Caco-2 (cell line): ENCODE data around the gene TP53I13. TPM values are rescaled to one million over a fixed set of nuclear protein-coding genes. Genes with fewer than 3 reads are reported as not detected.

Experiments used
- BruUV-seq: library from RNA; stranded (reverse); fragments of 400-500 nt; replicated peaks from 2 replicates; lab custom pipeline; 2021; lab: Mats Ljungman, UMichigan
- CTCF ChIA-PET: fragments of 300-600 bp; sonication (Branson Sonifier 250); formaldehyde crosslinking; loops from one replicate; lab custom pipeline; 2022; ENCODE audit warnings: antibody characterized with exemption; lab: Charles Lee
- POLR2A ChIA-PET: fragments of 300-600 bp; sonication (Branson Sonifier 250); formaldehyde crosslinking; loops from one replicate; lab custom pipeline; 2022; ENCODE audit warnings: antibody characterized with exemption; lab: Charles Lee
- DNase-seq, 2 experiments: peaks; one replicate each; pipeline versions ENCODE4 v3.0.0 to v3.0.0-alpha.2; 2020 to 2022
- H3K27me3 ChIP-seq: replicated peaks from 2 replicates; pipeline ENCODE4 v1.6.0; 2011; ENCODE audit warnings: low read length; ENCODE audit not compliant: control insufficient read depth, insufficient read depth
- H3K36me3 ChIP-seq: 2 replicates; pipeline ENCODE4 v1.5.1; 2011; ENCODE audit warnings: low read length; ENCODE audit not compliant: control insufficient read depth, insufficient read depth
- H3K4me1 ChIP-seq: fragments of 250-450 bp; sonication (Bioruptor Pico); 2 replicates; pipeline ENCODE4 v1.5.1; 2020; ENCODE audit warnings: mild to moderate bottlenecking
- H3K4me3 ChIP-seq: 2 replicates; pipeline ENCODE4 v1.5.1; 2011; ENCODE audit warnings: low read depth, mild to moderate bottlenecking, control low read depth, low read length
- H3K9me3 ChIP-seq: fragments of 250-450 bp; sonication (Bioruptor Pico); 2 replicates; pipeline ENCODE4 v1.5.1; 2020; ENCODE audit warnings: mild to moderate bottlenecking, moderate library complexity
- H3K27ac Mint-ChIP-seq: one replicate; pipeline ENCODE4 v1.8.0; 2022; ENCODE audit warnings: mixed read lengths; ENCODE audit not compliant: unreplicated experiment
- H3K27me3 Mint-ChIP-seq: one replicate; pipeline ENCODE4 v1.8.0; 2022; ENCODE audit warnings: mixed read lengths; ENCODE audit not compliant: insufficient read depth, unreplicated experiment
- H3K36me3 Mint-ChIP-seq: one replicate; pipeline ENCODE4 v1.8.0; 2022; ENCODE audit warnings: mild to moderate bottlenecking, mixed read lengths; ENCODE audit not compliant: insufficient read depth, unreplicated experiment
- H3K4me1 Mint-ChIP-seq: one replicate; pipeline ENCODE4 v1.8.0; 2022; ENCODE audit warnings: low read depth, mixed read lengths; ENCODE audit not compliant: unreplicated experiment
- H3K4me3 Mint-ChIP-seq: one replicate; pipeline ENCODE4 v1.8.0; 2022; ENCODE audit warnings: mild to moderate bottlenecking, moderate library complexity, mixed read lengths; ENCODE audit not compliant: unreplicated experiment
- H3K9me3 Mint-ChIP-seq: one replicate; pipeline ENCODE4 v1.8.0; 2022; ENCODE audit warnings: mixed read lengths; ENCODE audit not compliant: unreplicated experiment
- intact Hi-C: fragments of 100-400 bp; cut with micrococcal nuclease; formaldehyde crosslinking; loops from one replicate; pipeline ENCODE4 v1.10.0; 2022; ENCODE audit not compliant: unreplicated experiment
- total RNA-seq: library from RNA; stranded (reverse); gene quantifications from 2 replicates; pipeline ENCODE4 v1.2.3, GENCODE V29; 2022
- TF ChIP-seq, protein P1 (sequence below), 2 experiments: fragments of 200-600 bp in 1 of 2; IDR thresholded peaks; 1 replicate in 1 of 2; 2 replicates in 1 of 2; pipeline versions ENCODE4 v1.5.1 to v1.8.0; 2011 to 2022; ENCODE audit warnings: antibody characterized with exemption in 1 of 2, control low read depth in 1 of 2, inconsistent platforms in 1 of 2, low read depth in 1 of 2, low read length in 1 of 2, mild to moderate bottlenecking in 1 of 2, moderate library complexity in 1 of 2; ENCODE audit not compliant: insufficient read depth in 1 of 2, severe bottlenecking in 1 of 2, unreplicated experiment in 1 of 2

TP53I13 gene
- total RNA-seq, 1 experiment from 2014 or later: 49.2 TPM

DNA sequence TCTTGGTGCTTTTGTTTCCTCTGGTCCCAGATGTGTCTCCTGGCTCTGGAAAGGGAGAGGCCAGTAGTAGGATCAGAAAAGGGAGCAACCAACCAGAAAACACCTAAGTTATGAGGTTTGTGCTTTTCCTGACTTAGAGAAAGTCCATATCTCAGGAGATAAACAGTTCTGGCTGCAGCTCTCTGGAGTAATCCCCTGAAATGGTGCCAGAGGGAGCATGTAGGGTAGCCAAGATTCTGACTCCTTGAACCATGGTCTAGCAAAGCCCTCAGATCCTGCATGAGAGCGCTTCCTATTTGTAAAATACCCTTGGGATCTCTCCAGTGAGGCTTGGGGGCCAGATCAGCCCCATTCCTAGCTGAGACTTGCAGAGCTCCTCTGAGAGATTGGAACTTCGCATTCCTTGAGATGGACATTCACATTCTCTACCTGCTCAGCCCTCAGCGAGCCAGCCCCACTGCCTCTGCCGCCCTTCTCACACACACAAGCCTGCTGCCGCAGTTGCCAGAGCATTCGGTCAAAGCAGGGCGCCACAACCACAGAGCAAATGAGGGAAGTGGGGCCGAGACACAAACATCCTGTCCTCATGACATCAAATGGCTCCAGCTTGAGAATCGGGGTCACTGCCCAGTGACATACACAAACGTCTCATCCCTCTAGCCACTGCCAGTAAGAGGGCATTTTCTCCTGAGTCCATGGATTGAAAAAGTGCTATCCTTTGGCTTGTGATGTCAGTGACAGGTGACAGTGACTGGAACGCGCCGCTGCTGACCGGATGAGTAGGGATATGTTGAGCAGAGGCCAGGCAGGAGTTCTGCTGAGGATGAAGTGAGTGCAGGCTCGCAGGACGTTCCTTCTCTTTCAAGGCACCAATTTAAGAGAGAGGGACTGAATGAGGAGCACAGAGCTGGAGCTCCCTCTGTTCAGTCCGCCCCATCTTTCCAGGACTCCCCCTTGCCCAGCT lies 6.7 kb upstream of the TP53I13 start:
- no peaks in the 10 kb centered on the region; the same call in 1 of the 2 replicates for H3K36me3 ChIP-seq
- H3K9me3 Mint-ChIP-seq: no peaks in the 10 kb centered on the region
- no peak overlapping the region for H3K4me3 Mint-ChIP-seq
- no peak for DNase-seq
- ChIA-PET CTCF (no interaction called here), POLR2A (interaction anchor here (0.6 kb wide), 1 partner anchor 30 kb away, joined by 5 read pairs; no protein-coding TSS in a partner anchor)
- no peak overlapping the region for H3K4me3 ChIP-seq
- H3K36me3 Mint-ChIP-seq: peaks cover 27% of the 10 kb centered on the region
- no TSS peak for BruUV-seq
- no peak overlapping the region for H3K27ac Mint-ChIP-seq
- H3K9me3 ChIP-seq: no peaks in the 10 kb centered on the region
- TF ChIP-seq, protein P1, sequence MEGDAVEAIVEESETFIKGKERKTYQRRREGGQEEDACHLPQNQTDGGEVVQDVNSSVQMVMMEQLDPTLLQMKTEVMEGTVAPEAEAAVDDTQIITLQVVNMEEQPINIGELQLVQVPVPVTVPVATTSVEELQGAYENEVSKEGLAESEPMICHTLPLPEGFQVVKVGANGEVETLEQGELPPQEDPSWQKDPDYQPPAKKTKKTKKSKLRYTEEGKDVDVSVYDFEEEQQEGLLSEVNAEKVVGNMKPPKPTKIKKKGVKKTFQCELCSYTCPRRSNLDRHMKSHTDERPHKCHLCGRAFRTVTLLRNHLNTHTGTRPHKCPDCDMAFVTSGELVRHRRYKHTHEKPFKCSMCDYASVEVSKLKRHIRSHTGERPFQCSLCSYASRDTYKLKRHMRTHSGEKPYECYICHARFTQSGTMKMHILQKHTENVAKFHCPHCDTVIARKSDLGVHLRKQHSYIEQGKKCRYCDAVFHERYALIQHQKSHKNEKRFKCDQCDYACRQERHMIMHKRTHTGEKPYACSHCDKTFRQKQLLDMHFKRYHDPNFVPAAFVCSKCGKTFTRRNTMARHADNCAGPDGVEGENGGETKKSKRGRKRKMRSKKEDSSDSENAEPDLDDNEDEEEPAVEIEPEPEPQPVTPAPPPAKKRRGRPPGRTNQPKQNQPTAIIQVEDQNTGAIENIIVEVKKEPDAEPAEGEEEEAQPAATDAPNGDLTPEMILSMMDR (IDR thresholded peaks at IDR 0.05; ENCODE audit: insufficient read depth in 1 of 2, low read depth in 1 of 2, low read length in 1 of 2, severe bottlenecking in 1 of 2, unreplicated experiment in 1 of 2): no peak
- peaks cover 10% of the 10 kb centered on the region for H3K4me1 Mint-ChIP-seq
- no peaks in the 10 kb centered on the region for H3K27me3 Mint-ChIP-seq
- intact Hi-C loops: no loop called here
- H3K27me3 ChIP-seq: no peaks in the 10 kb centered on the region
- H3K4me1 ChIP-seq: peaks cover 22% of the 10 kb centered on the region

DNA sequence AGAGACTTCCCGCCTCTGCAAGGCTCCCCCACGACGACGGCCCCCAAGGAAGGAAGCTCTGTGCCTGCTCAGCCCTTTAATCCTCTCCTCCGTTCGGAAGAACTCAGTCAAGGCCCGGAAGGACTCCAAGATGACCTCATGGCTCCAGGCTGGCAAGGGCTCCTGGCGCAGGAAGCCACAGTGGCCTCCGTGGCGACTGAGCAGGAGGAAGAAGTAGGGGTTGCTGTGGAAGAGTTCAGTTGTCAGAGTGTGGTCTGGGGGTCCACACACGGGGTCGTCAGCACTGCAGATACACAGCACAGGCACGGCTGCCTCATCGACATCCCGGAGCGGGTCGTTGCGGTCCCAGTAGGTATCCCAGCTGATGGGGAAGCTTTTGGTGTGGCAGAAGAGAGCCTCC lies 5.9 kb upstream of the TP53I13 start:
- H3K36me3 ChIP-seq: no peaks in the 10 kb centered on the region; the same call in 1 of the 2 replicates
- CTCF ChIA-PET: no interaction called here
- TF ChIP-seq, protein P1 (IDR thresholded peaks at IDR 0.05; ENCODE audit: insufficient read depth in 1 of 2, low read depth in 1 of 2, low read length in 1 of 2, severe bottlenecking in 1 of 2, unreplicated experiment in 1 of 2): no peak
- no peak for DNase-seq
- Mint-ChIP-seq H3K4me1 (peaks cover 2% of the 10 kb centered on the region), H3K36me3 (peaks cover 19% of the 10 kb centered on the region), H3K27ac (no peak overlapping the region), H3K4me3 (no peak overlapping the region), H3K9me3 (no peaks in the 10 kb centered on the region), H3K27me3 (no peaks in the 10 kb centered on the region)
- POLR2A ChIA-PET: no interaction called here
- H3K9me3 ChIP-seq: no peaks in the 10 kb centered on the region
- intact Hi-C loops: no loop called here
- BruUV-seq: no TSS peak
- H3K27me3 ChIP-seq: no peaks in the 10 kb centered on the region
- H3K4me3 ChIP-seq: no peak overlapping the region
- peaks cover 14% of the 10 kb centered on the region for H3K4me1 ChIP-seq

DNA sequence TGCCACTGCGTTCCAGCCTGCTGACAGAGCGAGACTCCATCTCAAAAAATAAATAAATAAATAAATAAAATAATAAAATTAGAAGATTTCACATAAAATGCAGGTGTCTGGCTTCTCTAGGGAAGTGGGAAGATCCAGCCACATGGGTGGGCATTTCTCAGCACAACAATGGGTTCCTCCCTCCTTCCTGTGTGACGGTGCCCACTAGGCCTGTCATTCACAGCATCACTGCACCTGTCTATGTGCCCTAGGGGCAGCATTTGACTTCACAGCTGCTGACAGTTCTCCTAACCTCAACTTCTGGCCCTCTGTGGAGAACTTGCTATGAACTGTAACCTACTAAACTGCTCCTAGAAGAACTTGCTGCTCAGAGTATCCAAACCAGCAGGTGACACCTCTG lies 4.7 kb upstream of the TP53I13 start:
- Mint-ChIP-seq H3K36me3 (peaks cover 19% of the 10 kb centered on the region), H3K27me3 (no peaks in the 10 kb centered on the region), H3K4me1 (no peaks in the 10 kb centered on the region), H3K9me3 (no peaks in the 10 kb centered on the region), H3K4me3 (no peak overlapping the region), H3K27ac (no peak overlapping the region)
- no TSS peak for BruUV-seq
- no peak overlapping the region for H3K4me3 ChIP-seq
- no peaks in the 10 kb centered on the region for H3K9me3 ChIP-seq
- intact Hi-C loops: no loop called here
- TF ChIP-seq, protein P1 (IDR thresholded peaks at IDR 0.05; ENCODE audit: insufficient read depth in 1 of 2, low read depth in 1 of 2, low read length in 1 of 2, severe bottlenecking in 1 of 2, unreplicated experiment in 1 of 2): no peak
- no peak for DNase-seq
- no peaks in the 10 kb centered on the region; the same call in 1 of the 2 replicates for H3K36me3 ChIP-seq
- ChIA-PET CTCF (no interaction called here), POLR2A (no interaction called here)
- H3K27me3 ChIP-seq: no peaks in the 10 kb centered on the region
- peaks cover 10% of the 10 kb centered on the region; the same call in 1 of the 2 replicates for H3K4me1 ChIP-seq
